GM06990 (cell line): Measurements from ENCODE around the gene SRSF9.

Source experiments
- DNase-seq: peaks from one replicate; pipeline ENCODE4 v3.0.0-alpha.2; 2011; ENCODE audit not compliant: insufficient read length; ENCODE audit errors: extremely low read depth
- H3K27me3 ChIP-seq: replicated peaks from 2 replicates; pipeline ENCODE4 v1.6.0; 2011; ENCODE audit warnings: low read length; ENCODE audit not compliant: control insufficient read depth, insufficient read depth
- H3K36me3 ChIP-seq: 2 replicates; pipeline ENCODE4 v1.5.1; 2011; ENCODE audit warnings: low read length; ENCODE audit not compliant: control insufficient read depth, insufficient read depth
- H3K4me3 ChIP-seq: replicated peaks from 2 replicates; pipeline ENCODE4 v1.5.1; 2011; ENCODE audit warnings: low read depth, mild to moderate bottlenecking, control low read depth, low read length
- CTCF ChIP-seq: IDR thresholded peaks from 2 replicates; pipeline ENCODE4 v1.5.1; 2011; ENCODE audit warnings: low read length, control low read depth, mild to moderate bottlenecking, inconsistent platforms; ENCODE audit not compliant: insufficient read depth, poor library complexity, severe bottlenecking

SRSF9 gene

GRCh38 chr12:120468821-120469449 is 613 bp downstream of the SRSF9 start:
- Histone ChIP-seq H3K36me3 (peaks cover 13% of the 10 kb centered on the region), H3K4me3 (peak overlapping the region; percentile 82), H3K27me3 (no peaks in the 10 kb centered on the region)
- no peak for DNase-seq
- TF ChIP-seq CTCF: peak; percentile 34

- Histone ChIP-seq H3K36me3 (peaks cover 16% of the 10 kb centered on the region), H3K4me3 (peak overlapping the region; percentile 82), H3K27me3 (no peaks in the 10 kb centered on the region)
- peak; percentile 47 for DNase-seq
- TF ChIP-seq CTCF: no peak
These were observed 1.2 kb downstream of the SRSF9 start for GRCh38 chr12:120468325-120468820.

GRCh38 chr12:120467439-120467838 is 2.1 kb downstream of the SRSF9 start:
- Histone ChIP-seq H3K36me3 (peaks cover 19% of the 10 kb centered on the region), H3K4me3 (no peak overlapping the region), H3K27me3 (no peaks in the 10 kb centered on the region)
- no peak for TF ChIP-seq CTCF
- DNase-seq: no peak

GRCh38 chr12:120466560-120467315 is 2.8 kb downstream of the SRSF9 start:
- TF ChIP-seq CTCF: peak; percentile 69
- Histone ChIP-seq H3K27me3 (no peaks in the 10 kb centered on the region), H3K36me3 (peaks cover 19% of the 10 kb centered on the region), H3K4me3 (no peak overlapping the region)
- no peak for DNase-seq

GRCh38 chr12:120465756-120466155 is 3.8 kb downstream of the SRSF9 start:
- Histone ChIP-seq H3K4me3 (no peak overlapping the region), H3K27me3 (no peaks in the 10 kb centered on the region), H3K36me3 (peaks cover 25% of the 10 kb centered on the region)
- DNase-seq: no peak
- no peak for TF ChIP-seq CTCF
